GM18909 (cell line): ENCODE results near the gene USP14.

ENCODE experiments used
- ATAC-seq: cut with Tn5 transposase; IDR thresholded peaks from one replicate; pipeline ENCODE4 v1.9.1; 2021; ENCODE audit warnings: mild to moderate bottlenecking; ENCODE audit not compliant: unreplicated experiment, poor library complexity

The USP14 gene

DNA sequence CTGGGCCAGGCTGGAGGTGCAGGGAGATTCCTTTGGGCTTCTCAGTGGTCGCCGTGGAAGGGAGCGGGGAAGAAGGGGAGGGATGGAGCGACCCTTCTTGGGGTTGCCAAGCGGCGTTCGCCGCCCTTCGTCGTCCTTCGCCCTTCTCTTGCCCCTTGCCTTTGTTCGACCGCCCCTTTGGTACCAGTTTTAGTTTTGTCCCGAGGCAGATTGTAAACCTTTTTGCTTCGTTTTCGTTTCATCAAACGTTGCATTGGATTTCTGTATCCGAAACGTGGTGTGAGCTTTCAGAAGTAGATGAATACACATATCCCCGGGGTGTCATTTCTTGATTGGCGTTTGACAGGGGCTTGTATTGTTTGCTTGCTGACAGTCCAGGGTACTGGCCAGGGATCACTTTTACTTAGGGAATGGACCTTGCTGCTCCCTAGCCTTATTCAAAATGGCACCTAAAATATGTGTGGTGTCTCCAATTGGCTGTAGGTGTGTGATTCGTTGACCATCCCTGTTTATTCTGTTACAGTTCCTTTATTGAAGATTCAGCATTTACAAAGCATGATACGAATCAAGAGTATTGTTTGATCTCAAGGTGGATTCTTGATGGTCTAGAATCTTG is 788 bp downstream of the USP14 start:
- no peak for ATAC-seq

DNA sequence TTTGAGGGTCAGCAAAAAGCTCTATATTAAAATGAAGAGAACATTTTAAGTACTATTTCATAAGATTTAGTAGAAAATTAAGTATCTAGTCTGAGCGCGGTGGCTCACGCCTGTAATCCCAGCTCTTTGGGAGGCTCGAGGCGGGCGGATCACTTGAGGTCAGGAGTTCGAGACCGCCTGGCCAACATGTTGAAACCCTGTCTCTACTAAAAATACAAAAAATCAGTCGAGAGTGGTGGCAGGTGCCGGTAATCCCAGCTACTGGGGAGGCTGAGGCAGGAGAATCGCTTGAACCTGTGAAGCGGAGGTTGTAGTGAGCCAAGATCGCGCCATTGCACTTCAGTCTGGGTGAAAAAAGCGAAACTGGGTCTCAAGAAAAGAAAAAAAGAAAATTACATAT is 1.6 kb downstream of the USP14 start:
- ATAC-seq: no peak

DNA sequence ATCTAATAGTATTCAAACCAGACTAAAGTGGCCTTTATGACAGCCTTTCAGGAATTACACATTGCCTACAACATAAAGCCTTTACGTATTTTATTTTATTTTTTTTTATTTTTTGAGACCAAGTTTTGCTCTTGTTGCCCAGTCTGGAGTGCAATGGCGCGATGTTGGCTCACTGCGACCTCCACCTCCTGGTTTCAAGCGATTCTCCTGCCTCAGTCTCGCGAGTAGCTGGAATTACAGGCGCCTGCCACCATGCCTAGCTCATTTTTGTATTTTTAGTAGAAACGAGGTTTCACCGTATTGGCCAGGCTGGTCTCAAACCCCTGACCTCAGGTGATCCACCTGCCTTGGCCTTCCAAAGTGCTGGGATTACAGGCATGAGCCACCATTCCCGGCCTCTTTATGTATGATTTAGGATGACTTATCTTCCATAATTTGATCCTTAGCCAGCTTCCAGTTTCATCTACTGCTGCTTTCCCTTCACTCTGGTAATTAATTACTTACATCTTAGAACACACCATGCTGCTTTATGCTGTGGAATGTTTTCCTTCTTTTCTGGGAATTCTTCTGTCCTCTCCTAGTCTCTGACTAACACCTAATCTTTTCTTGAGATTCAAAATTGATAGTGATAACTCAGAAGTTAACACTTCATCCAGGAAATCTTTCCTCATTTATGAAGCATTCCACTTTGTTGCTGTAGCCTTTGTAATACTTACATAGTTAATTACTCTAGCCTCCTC is 2.6 kb downstream of the USP14 start:
- no peak for ATAC-seq

DNA sequence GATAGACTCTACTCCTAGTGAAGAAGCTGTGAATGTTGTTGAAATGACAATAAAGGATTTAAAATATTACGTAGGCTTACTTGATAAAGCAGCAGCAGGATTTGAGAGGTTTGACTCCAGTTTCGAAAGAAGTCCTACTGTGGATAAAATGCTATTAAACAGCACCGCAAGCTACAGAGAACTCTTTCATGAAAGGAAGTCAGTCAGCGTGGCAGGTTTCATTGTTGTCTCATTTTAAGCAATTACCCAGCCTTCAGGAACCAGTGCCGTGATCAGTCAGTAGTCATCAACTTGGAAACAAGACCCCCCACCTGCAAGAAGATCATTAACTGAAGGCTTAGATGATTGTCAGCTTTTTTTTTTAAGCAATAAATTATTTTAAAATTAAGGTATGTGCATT is 14.0 kb downstream of the USP14 start:
- no peak for ATAC-seq

DNA sequence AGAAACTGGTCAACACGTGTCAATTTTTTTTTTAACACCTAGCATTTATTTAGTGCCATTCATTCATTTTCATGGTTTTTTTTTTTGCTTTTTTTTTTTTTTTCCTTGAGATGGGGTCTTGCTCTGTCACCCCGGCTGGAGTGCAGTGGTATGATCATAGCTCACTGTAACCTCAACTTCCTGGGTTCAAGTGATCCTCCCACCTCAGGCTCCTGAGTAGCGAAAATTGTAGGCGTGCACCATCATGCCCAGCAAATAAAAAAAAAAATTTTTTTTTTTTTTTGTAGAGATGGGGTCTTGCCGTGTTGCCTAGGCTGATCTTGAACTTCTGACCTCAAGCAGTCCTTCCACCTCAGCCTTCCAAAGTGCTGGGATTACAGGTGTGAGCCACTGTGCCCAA is 21.1 kb downstream of the USP14 start:
- no peak for ATAC-seq

DNA sequence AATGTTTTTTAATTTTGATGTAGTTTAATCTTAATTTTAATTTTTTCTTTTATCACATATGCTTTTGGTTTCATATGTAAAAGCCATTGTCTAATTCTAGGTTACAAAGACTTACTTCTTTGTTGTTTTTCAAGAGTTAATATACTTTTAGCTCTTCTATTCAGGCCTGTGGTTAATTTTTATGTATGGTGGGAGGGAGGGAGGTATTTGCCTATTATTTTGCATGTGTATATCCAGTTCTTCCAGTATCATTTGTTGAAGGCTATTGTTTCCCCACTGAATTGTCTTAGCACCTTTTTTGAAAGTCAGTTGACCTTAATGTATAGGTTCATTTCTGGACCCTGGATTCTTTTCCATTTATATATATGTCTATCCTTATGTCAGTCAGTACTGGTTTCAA is 23.4 kb downstream of the USP14 start:
- no peak for ATAC-seq

DNA sequence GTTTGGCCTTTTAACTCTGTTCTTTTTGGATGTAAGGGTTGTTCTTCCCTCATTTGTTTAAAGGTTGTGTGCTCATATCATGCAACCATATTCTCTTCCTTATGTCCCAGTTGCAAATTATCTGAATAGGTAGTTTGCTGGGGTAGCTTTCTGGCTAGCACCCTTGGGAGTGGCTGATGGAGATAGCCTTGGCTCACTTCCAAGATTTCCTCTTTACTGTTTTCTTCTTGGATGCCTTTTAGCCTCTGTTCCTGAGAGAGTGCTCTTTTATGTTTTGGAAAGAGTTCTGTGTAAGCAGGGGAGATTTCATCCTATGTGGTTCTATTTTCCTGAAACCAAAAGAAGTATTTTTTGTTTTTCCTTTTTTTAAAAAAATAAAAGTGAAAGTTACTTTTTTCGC is 25.4 kb downstream of the USP14 start:
- no peak for ATAC-seq

DNA sequence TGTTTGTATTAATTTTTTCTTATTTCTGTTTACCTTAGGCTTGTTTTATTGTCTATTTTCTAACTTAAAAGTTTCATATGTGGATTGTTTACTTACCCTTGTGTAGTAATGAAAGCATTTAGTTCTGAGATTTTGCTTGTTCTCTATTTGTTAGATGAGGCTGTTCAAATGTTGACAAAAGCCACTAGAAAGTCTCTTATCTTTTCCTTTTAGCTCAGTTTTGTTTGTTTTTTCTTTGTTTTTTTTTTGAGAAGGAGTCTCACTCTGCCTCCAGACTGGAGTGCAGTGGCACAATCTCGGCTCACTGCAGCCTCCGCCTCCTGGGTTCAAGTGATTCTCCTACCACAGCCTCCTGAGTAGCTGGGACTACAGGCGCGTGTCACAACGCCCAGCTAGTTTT is 30.9 kb downstream of the USP14 start:
- no peak for ATAC-seq

DNA sequence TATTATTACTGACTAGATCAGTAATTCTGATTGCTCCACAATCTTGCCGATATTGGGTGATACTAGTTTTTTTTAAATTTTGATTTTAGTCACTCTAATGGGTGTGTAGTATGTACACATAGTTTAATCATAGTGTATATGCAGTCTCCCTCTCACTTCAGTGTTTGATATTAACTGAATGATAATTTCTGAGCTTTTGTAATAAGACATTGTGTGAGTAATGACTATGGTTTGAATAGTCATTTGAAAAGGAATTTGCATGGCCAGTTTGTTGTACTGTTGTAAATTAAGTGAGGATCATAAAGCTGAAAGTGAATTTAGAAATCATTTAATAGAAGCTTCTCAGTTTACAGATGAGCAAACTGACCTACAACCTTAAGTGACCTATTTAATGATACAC is 33.4 kb downstream of the USP14 start:
- no peak for ATAC-seq

DNA sequence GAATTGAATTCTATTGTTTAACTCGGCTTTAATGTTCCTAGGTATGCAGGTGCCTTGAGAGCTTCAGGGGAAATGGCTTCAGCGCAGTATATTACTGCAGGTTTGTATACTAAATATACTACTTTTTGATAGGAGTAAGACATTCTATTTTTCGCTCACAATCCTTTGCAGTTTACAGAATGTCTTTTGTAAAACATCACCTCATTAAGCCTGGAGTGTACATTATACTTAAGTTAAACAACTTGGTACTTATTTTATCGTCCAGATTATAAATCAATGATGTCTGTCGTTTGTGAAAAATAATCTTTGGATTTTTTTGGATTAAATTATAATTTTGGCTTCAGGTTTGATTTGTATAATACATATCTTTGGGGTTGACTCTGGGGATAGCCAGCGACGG is 34.4 kb downstream of the USP14 start:
- no peak for ATAC-seq

DNA sequence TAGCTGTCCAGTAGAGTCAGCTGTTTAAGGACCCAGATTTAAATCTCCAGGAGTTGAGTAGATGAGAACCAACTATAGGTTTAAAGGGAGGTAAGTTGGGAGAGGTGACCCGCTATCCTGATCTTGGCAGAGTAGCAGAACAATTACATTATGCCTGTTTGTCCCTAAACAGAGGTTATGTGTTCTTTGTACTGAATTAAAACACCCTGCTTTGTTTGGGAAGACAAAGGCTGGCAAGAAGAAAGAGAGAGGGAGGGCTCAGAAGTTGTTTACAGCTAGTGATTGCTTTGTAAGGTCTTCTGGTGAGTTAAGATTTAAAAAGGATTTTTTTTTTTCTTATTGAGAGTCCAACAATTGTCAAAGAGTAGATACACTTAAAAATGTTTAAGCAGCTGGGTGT is 37.3 kb downstream of the USP14 start:
- ATAC-seq: no peak

DNA sequence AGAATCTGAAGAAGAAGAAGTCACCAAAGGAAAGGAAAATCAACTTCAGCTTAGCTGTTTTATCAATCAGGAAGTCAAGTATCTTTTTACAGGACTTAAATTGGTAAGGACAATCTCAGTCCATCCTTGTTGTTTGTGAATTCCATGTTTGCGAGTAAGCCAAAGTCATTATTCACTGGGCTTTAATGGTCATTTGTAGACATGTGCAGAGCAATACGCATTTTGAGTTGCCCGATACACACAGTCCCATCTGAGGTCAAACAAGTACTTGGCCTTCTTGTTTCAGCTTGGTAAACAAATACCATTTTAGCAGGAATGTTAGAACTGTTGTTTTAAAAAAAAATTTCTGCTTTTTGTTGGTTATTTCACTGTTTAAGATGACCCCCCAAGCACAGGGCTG is 40.9 kb downstream of the USP14 start:
- no peak for ATAC-seq

DNA sequence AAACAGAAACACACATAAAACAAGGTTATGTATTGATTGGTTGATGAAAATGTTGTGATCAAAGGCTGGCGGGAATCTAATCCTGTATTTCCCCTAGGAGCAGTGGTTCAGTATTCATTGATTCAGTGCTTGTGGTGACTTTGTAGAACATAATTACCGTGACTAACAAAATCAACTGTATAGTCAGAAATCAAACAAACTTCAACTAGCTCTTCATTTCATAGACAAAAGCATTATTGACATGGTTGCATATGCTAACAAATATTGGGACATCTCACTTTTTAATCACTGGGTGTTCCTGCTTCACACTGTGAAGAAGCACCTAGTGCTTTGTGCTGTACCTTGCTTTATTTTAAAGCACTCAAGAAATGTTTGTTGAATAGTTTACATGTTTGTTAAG is 41.4 kb downstream of the USP14 start:
- ATAC-seq: no peak

DNA sequence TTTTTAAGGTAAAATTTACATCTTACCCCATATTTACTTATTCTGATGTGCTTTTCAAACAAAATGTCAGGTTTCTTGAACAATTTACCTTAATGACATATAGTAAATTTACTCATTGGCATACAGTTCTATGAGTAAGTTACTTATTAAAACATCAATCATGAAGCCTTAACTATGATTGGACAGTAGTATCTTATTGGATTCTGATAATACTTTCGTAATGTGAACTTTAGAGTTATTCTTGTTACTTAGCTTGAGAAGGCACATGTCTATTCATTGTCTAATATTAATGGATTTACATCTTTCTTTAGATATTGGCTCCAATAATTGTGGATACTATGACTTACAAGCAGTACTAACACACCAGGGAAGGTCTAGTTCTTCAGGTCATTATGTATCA is 51.7 kb downstream of the USP14 start:
- no peak for ATAC-seq

DNA sequence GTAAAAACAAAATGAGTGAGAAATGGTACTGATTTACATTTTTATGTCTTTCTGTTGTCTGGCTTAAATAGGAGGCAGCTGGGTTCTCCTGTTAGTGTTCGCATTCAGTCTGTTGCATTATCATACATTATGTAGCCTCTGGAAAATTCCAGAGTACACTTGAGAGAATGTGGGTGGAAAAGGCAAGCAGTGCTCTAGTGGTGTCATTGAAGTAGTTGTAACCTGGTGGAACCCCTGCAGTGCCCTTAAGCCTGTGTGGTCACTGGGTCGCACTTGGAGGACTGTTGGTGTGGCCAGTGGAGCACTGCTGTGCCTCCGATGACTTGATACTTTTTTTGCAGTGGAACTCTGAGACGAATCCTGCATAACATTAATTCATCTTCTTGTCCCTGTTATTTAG is 52.4 kb downstream of the USP14 start:
- ATAC-seq: no peak

DNA sequence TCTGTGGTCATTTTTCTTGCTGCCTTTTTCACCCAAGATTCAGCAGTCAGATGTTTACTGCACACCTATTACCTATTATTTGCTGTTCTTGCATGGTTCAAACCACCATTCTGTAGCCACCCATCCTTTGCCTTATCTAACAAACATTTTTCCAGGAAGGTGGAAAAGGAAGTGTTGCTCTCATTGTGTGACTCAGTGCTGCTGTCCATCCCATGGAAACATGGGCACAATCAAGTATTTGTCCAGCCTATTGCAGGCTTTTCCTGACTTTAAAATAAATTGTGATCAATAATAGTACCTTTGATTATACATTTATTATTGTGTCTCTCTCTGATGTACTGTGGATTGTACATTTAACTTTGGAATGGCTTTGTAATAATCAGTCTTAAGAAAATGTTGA is 53.2 kb downstream of the USP14 start:
- ATAC-seq: no peak

DNA sequence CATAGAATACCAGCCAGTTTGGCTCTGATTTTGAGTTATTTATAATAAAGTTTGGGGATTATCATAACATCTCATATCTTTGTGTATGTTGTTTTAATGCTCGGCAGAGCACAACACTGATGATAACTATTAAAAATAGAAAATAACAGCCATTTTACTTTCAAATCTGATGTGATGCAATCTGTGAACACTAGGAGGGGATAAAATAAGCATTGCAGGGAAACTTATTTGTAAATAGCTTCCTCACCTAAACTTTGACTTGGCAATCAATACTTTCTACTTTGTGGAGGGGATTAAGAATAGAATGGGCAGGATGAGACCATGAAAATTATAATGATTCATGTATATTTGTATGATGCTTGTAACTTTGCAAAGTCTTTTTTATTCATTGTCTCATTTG is 54.4 kb downstream of the USP14 start:
- no peak for ATAC-seq

DNA sequence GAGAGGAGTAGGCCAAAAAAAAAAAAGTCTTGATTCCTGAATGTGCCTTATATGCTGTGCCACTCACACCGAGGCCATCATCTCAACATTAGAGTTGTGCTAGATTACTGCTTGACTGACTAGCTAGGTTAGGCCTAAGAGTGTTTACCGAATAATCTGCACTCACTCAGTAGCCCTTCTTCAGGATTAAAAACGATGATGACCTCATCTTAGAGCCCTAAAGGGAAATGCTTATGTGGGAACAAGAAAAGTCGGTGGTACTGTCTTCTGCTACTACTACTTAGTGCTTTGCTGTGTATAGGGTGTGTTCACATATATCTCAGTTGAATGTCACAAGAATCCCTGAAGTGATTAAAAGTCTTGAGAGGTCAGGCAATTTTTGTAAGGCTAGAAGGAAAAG is 55.1 kb downstream of the USP14 start:
- ATAC-seq: no peak

DNA sequence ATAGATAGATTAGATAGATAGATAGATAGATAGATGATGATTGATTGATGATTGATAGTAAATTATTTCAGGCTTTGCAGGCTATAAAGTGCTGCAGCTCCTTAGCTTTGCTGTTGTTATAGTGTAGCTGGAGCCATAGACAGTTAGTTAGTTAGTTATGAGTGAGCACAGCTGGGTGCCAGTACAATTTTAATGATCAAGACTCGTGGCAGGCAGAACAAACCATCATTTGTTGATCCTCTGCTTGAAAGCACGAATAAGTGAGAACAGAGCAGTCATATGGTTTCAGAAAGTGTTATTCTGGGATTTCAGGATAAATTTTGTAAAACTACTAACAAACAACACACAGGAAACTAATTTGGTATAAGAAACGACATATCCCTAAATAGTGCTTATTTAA is 55.6 kb downstream of the USP14 start:
- ATAC-seq: no peak

DNA sequence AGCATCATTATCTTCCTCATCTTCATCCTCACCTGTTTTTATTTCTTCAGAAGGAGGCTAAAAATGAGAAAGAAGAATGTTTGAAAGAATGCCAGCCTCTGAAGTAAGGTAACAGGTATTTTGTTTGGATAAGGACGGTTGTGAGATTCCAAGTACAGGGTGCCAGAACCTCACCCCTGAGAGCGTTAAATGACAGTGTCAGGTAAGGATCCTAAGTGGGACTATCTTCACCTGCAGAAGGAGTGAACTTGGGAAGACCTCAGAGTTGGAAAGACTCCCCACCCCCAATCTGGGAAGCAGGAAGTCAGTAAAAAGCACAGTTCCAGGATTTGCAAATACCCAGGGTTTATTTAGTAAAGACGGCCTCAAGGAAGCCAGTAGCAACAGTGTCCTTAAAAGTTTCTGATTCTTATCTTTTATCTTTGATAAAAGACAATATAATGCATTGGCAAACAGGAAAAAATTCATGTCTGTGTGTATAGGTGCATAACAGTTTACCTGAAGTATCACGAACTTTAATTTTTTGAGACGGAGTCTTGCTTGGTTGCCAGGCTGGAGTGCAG is 57.2 kb downstream of the USP14 start:
- ATAC-seq: no peak

DNA sequence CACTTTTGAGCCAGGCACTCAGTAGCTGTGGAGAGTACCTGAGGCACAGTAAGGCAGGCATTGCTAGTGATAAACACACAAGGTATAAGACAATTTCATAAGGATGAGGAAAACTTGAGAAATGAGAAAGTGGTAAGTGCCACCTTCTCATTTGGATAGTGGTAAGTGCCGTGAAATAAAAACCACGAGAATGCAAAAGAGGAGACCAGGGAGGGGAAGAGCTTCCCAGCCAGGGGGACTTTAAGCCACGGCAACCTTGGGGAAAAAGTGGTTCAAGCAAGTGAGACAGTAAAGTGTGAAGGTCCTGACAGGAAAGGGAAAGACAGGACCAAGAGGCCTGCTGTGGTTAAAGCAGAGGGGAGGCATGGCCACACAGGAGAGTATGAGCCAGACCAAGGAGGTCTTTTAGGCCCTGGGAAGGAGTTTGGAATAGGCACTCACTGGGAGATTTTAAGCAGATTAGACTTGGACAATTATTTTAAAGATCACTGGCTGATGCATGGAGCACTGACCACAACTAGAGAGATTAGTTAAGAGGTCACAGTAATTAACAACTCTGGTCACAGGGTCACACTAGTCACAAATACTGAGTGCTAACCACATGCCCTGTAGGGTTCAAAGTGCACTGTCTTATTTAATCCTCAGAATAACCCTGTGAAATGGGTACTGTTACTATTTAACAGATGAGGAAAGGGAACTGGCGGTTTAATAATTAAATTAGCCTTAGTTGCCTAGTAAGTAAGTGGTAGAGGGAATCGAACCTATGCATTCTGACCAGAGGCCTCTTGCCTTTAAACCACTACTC is 59.4 kb downstream of the USP14 start:
- no peak for ATAC-seq
